IMR-90 (cell line): Measurements from ENCODE around the gene F11. TPM values are rescaled to one million over a fixed set of nuclear protein-coding genes. Genes with fewer than 3 reads are reported as not detected.

Source experiments
- ATAC-seq: fragments of 200-7000 bp; cut with Tn5 transposase; 2 replicates; pipeline ENCODE4 v1.9.1; 2020; ENCODE audit warnings: low read depth, mild to moderate bottlenecking, moderate library complexity
- BruUV-seq: library from RNA; stranded (reverse); fragments of 400-500 nt; replicated peaks from 2 replicates; lab custom pipeline; 2021; lab: Mats Ljungman, UMichigan
- CTCF ChIA-PET: fragments of 300-600 bp; formaldehyde crosslinking; extraction: SDS; loops from one replicate; lab custom pipeline; 2021; ENCODE audit warnings: antibody characterized with exemption; lab: Yijun Ruan, JAX
- POLR2A ChIA-PET: fragments of 300-600 bp; sonication (Branson Sonifier 250); formaldehyde crosslinking; loops from one replicate; lab custom pipeline; 2022; ENCODE audit warnings: antibody characterized with exemption; ENCODE audit not compliant: unreplicated experiment; lab: Charles Lee
- DNase-seq: peaks from one replicate; pipeline ENCODE4 v3.0.0; 2013
- H2AFZ ChIP-seq: replicated peaks from 2 replicates; pipeline ENCODE3; 2013; ENCODE audit warnings: low read length, mild to moderate bottlenecking; ENCODE audit not compliant: poor library complexity
- H2AK5ac ChIP-seq: 2 replicates; pipeline ENCODE4 v1.6.1; 2013; ENCODE audit warnings: low read depth, low read length, inconsistent platforms
- H2AK9ac ChIP-seq: replicated peaks from 2 replicates; pipeline ENCODE3; 2013; ENCODE audit warnings: mild to moderate bottlenecking, low read depth, low read length, moderate library complexity; ENCODE audit not compliant: poor library complexity
- H2BK120ac ChIP-seq: 2 replicates; pipeline ENCODE4 v1.6.1; 2013; ENCODE audit warnings: low read depth, low read length, inconsistent platforms
- H2BK15ac ChIP-seq: 3 replicates; pipeline ENCODE4 v1.6.1; 2013; ENCODE audit warnings: low read depth, low read length, inconsistent platforms
- H2BK20ac ChIP-seq: 2 replicates; pipeline ENCODE4 v1.6.1; 2013; ENCODE audit warnings: low read depth, mild to moderate bottlenecking, inconsistent platforms, low read length, moderate library complexity
- H2BK5ac ChIP-seq: 2 replicates; pipeline ENCODE4 v1.6.1; 2013; ENCODE audit warnings: mild to moderate bottlenecking, low read depth, low read length, inconsistent platforms; ENCODE audit not compliant: poor library complexity, severe bottlenecking
- H3K14ac ChIP-seq: replicated peaks from 2 replicates; pipeline ENCODE4 v1.6.1; 2013; ENCODE audit warnings: low read depth, low read length, inconsistent platforms
- H3K18ac ChIP-seq: 2 replicates; pipeline ENCODE4 v1.6.1; 2013; ENCODE audit warnings: low read depth, low read length, control low read depth
- H3K23ac ChIP-seq: 2 replicates; pipeline ENCODE4 v1.6.1; 2013; ENCODE audit warnings: low read depth, low read length, inconsistent platforms
- H3K27ac ChIP-seq: 2 replicates; pipeline ENCODE4 v1.5.1; 2013; ENCODE audit warnings: mild to moderate bottlenecking, control low read depth, low read length; ENCODE audit not compliant: insufficient read depth
- H3K27me3 ChIP-seq: 2 replicates; pipeline ENCODE4 v1.6.1; 2013; ENCODE audit warnings: low read length; ENCODE audit not compliant: control insufficient read depth, insufficient read depth
- H3K36me3 ChIP-seq: 2 replicates; pipeline ENCODE4 v1.6.1; 2013; ENCODE audit warnings: low read length, mixed read lengths; ENCODE audit not compliant: control insufficient read depth, insufficient read depth
- H3K4ac ChIP-seq: 2 replicates; pipeline ENCODE4 v1.6.1; 2013; ENCODE audit warnings: low read depth, low read length, inconsistent platforms
- H3K4me1 ChIP-seq: 2 replicates; pipeline ENCODE4 v1.6.1; 2013; ENCODE audit warnings: low read length, mixed read lengths; ENCODE audit not compliant: control insufficient read depth, insufficient read depth
- H3K4me2 ChIP-seq: 2 replicates; pipeline ENCODE4 v1.6.1; 2013; ENCODE audit warnings: low read depth, mild to moderate bottlenecking, control low read depth, low read length, moderate library complexity
- H3K4me3 ChIP-seq: 2 replicates; pipeline ENCODE4 v1.5.1; 2013; ENCODE audit warnings: low read depth, mild to moderate bottlenecking, control low read depth, low read length, moderate library complexity; ENCODE audit not compliant: insufficient read depth
- H3K56ac ChIP-seq: 2 replicates; pipeline ENCODE4 v1.6.1; 2013; ENCODE audit warnings: low read length, inconsistent platforms; ENCODE audit not compliant: insufficient read depth; ENCODE audit errors: extremely low read depth
- H3K79me1 ChIP-seq, 2 experiments: 2 replicates each; pipeline ENCODE4 v1.6.1; 2013; ENCODE audit warnings: low read length in 2 of 2, inconsistent platforms in 1 of 2, low read depth in 1 of 2
- H3K9ac ChIP-seq: 2 replicates; pipeline ENCODE4 v1.6.1; 2013; ENCODE audit warnings: low read depth, low read length, control low read depth
- H3K9me1 ChIP-seq: 2 replicates; pipeline ENCODE4 v1.6.1; 2013; ENCODE audit warnings: low read length, inconsistent platforms; ENCODE audit not compliant: insufficient read depth
- H3K9me3 ChIP-seq: 2 replicates; pipeline ENCODE4 v1.6.1; 2013; ENCODE audit warnings: low read length; ENCODE audit not compliant: control insufficient read depth, insufficient read depth
- H4K20me1 ChIP-seq: 2 replicates; pipeline ENCODE4 v1.6.1; 2013; ENCODE audit warnings: low read length, inconsistent platforms; ENCODE audit not compliant: insufficient read depth
- H4K5ac ChIP-seq: 2 replicates; pipeline ENCODE4 v1.6.1; 2013; ENCODE audit warnings: mild to moderate bottlenecking, low read depth, low read length, control low read depth
- H4K8ac ChIP-seq, 2 experiments: 2 replicates each; pipeline ENCODE4 v1.6.1; 2013; ENCODE audit warnings: low read depth in 2 of 2, low read length in 2 of 2, control low read depth in 1 of 2, inconsistent platforms in 1 of 2
- H4K91ac ChIP-seq: 2 replicates; pipeline ENCODE4 v1.6.1; 2013; ENCODE audit warnings: low read depth, low read length, inconsistent platforms; ENCODE audit not compliant: insufficient read depth
- NFE2L2 ChIP-seq: fragments of 150-350 bp; IDR thresholded peaks from 2 replicates; pipeline ENCODE4 v1.6.1; 2016; ENCODE audit warnings: low read depth, mild to moderate bottlenecking, low read length
- POLR2A ChIP-seq: IDR thresholded peaks from 2 replicates; pipeline ENCODE4 v1.6.1; 2012; ENCODE audit warnings: mild to moderate bottlenecking, low read depth, low read length
- RFX5 ChIP-seq: IDR thresholded peaks from 2 replicates; pipeline ENCODE4 v1.8.0; 2012; ENCODE audit warnings: low read depth, mild to moderate bottlenecking, low read length, moderate library complexity
- SMC3 ChIP-seq: fragments of 150-350 bp; IDR thresholded peaks from 2 replicates; pipeline ENCODE4 v1.6.1; 2016; ENCODE audit warnings: low read depth, mild to moderate bottlenecking, antibody characterized with exemption, low read length, moderate library complexity
- WGBS, 2 experiments: methylation state at CpG; one replicate each; pipeline versions ENCODE4 v1.1.5 to v1.1.7; 2013; ENCODE audit warnings: missing lambda C conversion rate in 2 of 2; ENCODE audit not compliant: insufficient read length in 1 of 2; ENCODE audit errors: extremely low coverage in 2 of 2; 5-methylcytosine and 5-hydroxymethylcytosine counted together
- dilution Hi-C: fragments of 300-500 bp; cut with HindIII; formaldehyde crosslinking; loops from one replicate; pipeline ENCODE4 v1.14.3; 2018; ENCODE audit warnings: low sequenced_read_pairs; ENCODE audit not compliant: unreplicated experiment
- in situ Hi-C: fragments of 300-500 bp; cut with MboI; formaldehyde crosslinking; loops from 3 replicates; pipeline ENCODE4 v1.14.3; 2019; ENCODE audit warnings: low sequenced_read_pairs, inconsistent platforms, mixed read lengths
- intact Hi-C: fragments of 100-400 bp; cut with micrococcal nuclease; formaldehyde crosslinking; loops from 2 replicates; pipeline ENCODE4 v1.10.0; 2022
- polyA plus RNA-seq, 3 experiments: library from polyadenylated mRNA; depleted of rRNA; stranded (reverse); fragments of >200 nt; gene quantifications; 2 replicates each; pipeline ENCODE4 v1.2.3, GENCODE V29; 2012; ENCODE audit warnings: low replicate concordance in 1 of 3
- total RNA-seq: library from RNA; depleted of rRNA; stranded (reverse); fragments of >200 nt; gene quantifications from 2 replicates; pipeline ENCODE4 v1.2.3, GENCODE V29; 2012
- TF ChIP-seq, protein P1 (sequence below): conservative IDR thresholded peaks from 2 replicates; pipeline ENCODE4 v1.5.1; 2012; ENCODE audit warnings: mild to moderate bottlenecking, low read depth, low read length, improper control_type of control experiment

F11 gene
- total and polyA plus RNA-seq, 2 of the 4 experiments (the other 2 are of a cell fraction) = not detected

DNA sequence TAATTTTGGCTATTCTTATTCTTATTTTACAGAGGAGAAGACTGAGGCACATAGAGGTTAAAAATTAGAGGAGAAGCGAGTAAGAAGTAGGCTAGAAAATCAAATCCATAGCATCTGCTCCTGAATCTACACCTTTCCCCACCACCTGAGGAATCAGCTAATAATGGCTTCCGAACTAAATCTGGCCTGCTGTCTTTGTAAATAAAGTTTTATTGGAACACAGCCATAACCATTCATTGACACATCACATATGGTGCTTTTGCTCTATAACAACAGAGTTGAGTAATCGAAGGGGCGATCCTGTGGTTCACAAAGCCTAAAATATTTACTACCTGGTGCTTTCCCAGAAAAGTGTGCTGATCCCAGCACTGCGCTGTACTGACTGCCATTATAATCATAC, 38.2 kb downstream of the F11 start:
- POLR2A ChIA-PET = no interaction called here
- no peak for TF ChIP-seq RFX5
- TF ChIP-seq, protein P1, sequence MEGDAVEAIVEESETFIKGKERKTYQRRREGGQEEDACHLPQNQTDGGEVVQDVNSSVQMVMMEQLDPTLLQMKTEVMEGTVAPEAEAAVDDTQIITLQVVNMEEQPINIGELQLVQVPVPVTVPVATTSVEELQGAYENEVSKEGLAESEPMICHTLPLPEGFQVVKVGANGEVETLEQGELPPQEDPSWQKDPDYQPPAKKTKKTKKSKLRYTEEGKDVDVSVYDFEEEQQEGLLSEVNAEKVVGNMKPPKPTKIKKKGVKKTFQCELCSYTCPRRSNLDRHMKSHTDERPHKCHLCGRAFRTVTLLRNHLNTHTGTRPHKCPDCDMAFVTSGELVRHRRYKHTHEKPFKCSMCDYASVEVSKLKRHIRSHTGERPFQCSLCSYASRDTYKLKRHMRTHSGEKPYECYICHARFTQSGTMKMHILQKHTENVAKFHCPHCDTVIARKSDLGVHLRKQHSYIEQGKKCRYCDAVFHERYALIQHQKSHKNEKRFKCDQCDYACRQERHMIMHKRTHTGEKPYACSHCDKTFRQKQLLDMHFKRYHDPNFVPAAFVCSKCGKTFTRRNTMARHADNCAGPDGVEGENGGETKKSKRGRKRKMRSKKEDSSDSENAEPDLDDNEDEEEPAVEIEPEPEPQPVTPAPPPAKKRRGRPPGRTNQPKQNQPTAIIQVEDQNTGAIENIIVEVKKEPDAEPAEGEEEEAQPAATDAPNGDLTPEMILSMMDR = no peak
- no peak for TF ChIP-seq POLR2A
- no peak for TF ChIP-seq SMC3
- TF ChIP-seq NFE2L2 = no peak
- Histone ChIP-seq H3K14ac (no peak overlapping the region), H3K9me3 (no peaks in the 10 kb centered on the region), H3K79me1 (no peaks in the 10 kb centered on the region), H4K91ac (no peak overlapping the region), H2BK20ac (no peak overlapping the region), H3K27ac (no peak overlapping the region), H3K27me3 (peaks cover 8% of the 10 kb centered on the region), H4K5ac (no peak overlapping the region), H3K56ac (no peak overlapping the region), H3K36me3 (no peaks in the 10 kb centered on the region), H2BK15ac (no peak overlapping the region), H3K9me1 (no peaks in the 10 kb centered on the region), H2BK120ac (no peak overlapping the region), H3K18ac (no peak overlapping the region), H3K9ac (no peak overlapping the region), H3K4me1 (no peaks in the 10 kb centered on the region), H3K4me2 (no peak overlapping the region), H4K8ac (no peak overlapping the region), H2AK9ac (no peak overlapping the region), H2AK5ac (no peak overlapping the region), H3K23ac (no peak overlapping the region), H3K4ac (no peak overlapping the region), H4K20me1 (no peaks in the 10 kb centered on the region), H2AFZ (no peak overlapping the region), H3K4me3 (no peak overlapping the region), H2BK5ac (no peak overlapping the region)
- ATAC-seq (no peak), DNase-seq (no peak)
- CTCF ChIA-PET = interaction anchor here (0.5 kb wide), 1 partner anchor 15 kb away, joined by 3 read pairs; no protein-coding TSS in a partner anchor
- dilution Hi-C loops (no loop called here), in situ Hi-C loops (no loop called here), intact Hi-C loops (no loop called here)
- BruUV-seq = no TSS peak
- WGBS, 2 experiments = no CpG with 5 or more reads among the region's 5 CpGs
